Measurements from ENCODE around the gene CD300LB. TPM values are rescaled to one million over a fixed set of nuclear protein-coding genes. Genes with fewer than 3 reads are reported as not detected.
A peak's percentile ranks its signal among the peaks of the same experiment; 100 is the strongest.

The CD300LB gene
- total RNA-seq, 1 experiment from 2014 or later = not detected

- no peak overlapping the region for H3K27ac ChIP-seq (ENCODE audit: insufficient read length, low read depth, low read length)
- no peak overlapping the region for H2BK12ac ChIP-seq (ENCODE audit: insufficient read length, low read depth, low read length)
- H3K27me3 ChIP-seq (ENCODE audit: insufficient read depth, low read length) = no peaks in the 10 kb centered on the region
- WGBS (ENCODE audit: extremely low coverage, insufficient read length, low lambda C conversion rate) = no CpG with 5 or more reads among the region's 3 CpGs
- Mint-ChIP-seq H3K9me3 (peaks cover 10 to 12% of the 10 kb centered on the region in 2 experiments; a peak in 4 of 5 replicates), H3K4me1 (no peaks in the 10 kb centered on the region), H3K36me3 (ENCODE audit: insufficient read depth in 1 of 3, low read depth in 3 of 3) (no peaks in the 10 kb centered on the region; a peak in 1 of 7 replicates), H3K27me3 (ENCODE audit: low read depth) (peaks cover 58% of the 10 kb centered on the region), H3K27ac (no peak overlapping the region), H3K4me3 (no peak overlapping the region)
- H3K9me3 ChIP-seq (ENCODE audit: control insufficient read depth, low read depth, low read length) = no peaks in the 10 kb centered on the region
- no peak overlapping the region for H3K18ac ChIP-seq (ENCODE audit: insufficient read length, low read depth, low read length)
- H3K79me2 ChIP-seq (ENCODE audit: insufficient read depth, low read length) = no peaks in the 10 kb centered on the region
- H3K79me1 ChIP-seq (ENCODE audit: insufficient read depth, low read depth, low read length, poor library complexity, severe bottlenecking) = no peaks in the 10 kb centered on the region
- DNase-seq = peak; percentile 19
- H3K56ac ChIP-seq (ENCODE audit: insufficient read length, low read depth, low read length) = no peak overlapping the region
- no peak overlapping the region for H4K91ac ChIP-seq (ENCODE audit: insufficient read length, low read depth, low read length)
- no peaks in the 10 kb centered on the region for H3K4me1 ChIP-seq (ENCODE audit: insufficient read depth, low read length)
- no peak overlapping the region for H4K5ac ChIP-seq (ENCODE audit: insufficient read length, low read depth, low read length)
- no peak overlapping the region for H3T11ph ChIP-seq (ENCODE audit: low read length)
- H3K4me2 ChIP-seq (ENCODE audit: insufficient read depth, insufficient read length, low read length) = no peak overlapping the region
- H2BK20ac ChIP-seq (ENCODE audit: low read depth, low read length, poor library complexity, severe bottlenecking) = no peak overlapping the region
- no peak overlapping the region for H2AFZ ChIP-seq (ENCODE audit: low read length)
- H3K9ac ChIP-seq (ENCODE audit: extremely low read depth, insufficient read length, low read length) = no peak overlapping the region
- H3K4ac ChIP-seq (ENCODE audit: low read depth, low read length) = no peak overlapping the region
- H4K20me1 ChIP-seq (ENCODE audit: control insufficient read depth, insufficient read depth, insufficient read length) = no peaks in the 10 kb centered on the region
- no peak overlapping the region for H2AK5ac ChIP-seq (ENCODE audit: insufficient read length, low read length)
- H4K8ac ChIP-seq (replicated peaks; ENCODE audit: insufficient read length, low read depth, low read length) = no peak overlapping the region
- H3K14ac ChIP-seq (ENCODE audit: insufficient read depth, low read length) = no peak overlapping the region
- TF ChIP-seq, protein P1, sequence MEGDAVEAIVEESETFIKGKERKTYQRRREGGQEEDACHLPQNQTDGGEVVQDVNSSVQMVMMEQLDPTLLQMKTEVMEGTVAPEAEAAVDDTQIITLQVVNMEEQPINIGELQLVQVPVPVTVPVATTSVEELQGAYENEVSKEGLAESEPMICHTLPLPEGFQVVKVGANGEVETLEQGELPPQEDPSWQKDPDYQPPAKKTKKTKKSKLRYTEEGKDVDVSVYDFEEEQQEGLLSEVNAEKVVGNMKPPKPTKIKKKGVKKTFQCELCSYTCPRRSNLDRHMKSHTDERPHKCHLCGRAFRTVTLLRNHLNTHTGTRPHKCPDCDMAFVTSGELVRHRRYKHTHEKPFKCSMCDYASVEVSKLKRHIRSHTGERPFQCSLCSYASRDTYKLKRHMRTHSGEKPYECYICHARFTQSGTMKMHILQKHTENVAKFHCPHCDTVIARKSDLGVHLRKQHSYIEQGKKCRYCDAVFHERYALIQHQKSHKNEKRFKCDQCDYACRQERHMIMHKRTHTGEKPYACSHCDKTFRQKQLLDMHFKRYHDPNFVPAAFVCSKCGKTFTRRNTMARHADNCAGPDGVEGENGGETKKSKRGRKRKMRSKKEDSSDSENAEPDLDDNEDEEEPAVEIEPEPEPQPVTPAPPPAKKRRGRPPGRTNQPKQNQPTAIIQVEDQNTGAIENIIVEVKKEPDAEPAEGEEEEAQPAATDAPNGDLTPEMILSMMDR (conservative IDR thresholded peaks at IDR 0.05) = no peak
- H2BK15ac ChIP-seq (ENCODE audit: low read depth, low read length) = no peak overlapping the region
- no peak overlapping the region for H2BK5ac ChIP-seq (ENCODE audit: insufficient read length, low read length)
- no peak overlapping the region for H3K23ac ChIP-seq (ENCODE audit: insufficient read length, low read depth, low read length)
- H3K23me2 ChIP-seq (ENCODE audit: insufficient read length, low read depth, low read length, poor library complexity, severe bottlenecking) = no peaks in the 10 kb centered on the region
- no peak overlapping the region for H2BK120ac ChIP-seq (ENCODE audit: low read depth, low read length, poor library complexity, severe bottlenecking)
Observed at GRCh38 chr17:74523308-74523707, 8.0 kb downstream of the CD300LB start.
